H1 (cell line): ENCODE results near the gene MYOCOS.

Source experiments
- CBX8 ChIP-seq: fragments of 300-800, 300-1000 bp; sonication (generic); IDR thresholded peaks from 2 replicates; pipeline ENCODE4 v1.7.1; 2016; ENCODE audit warnings: low read depth, low read length, borderline replicate concordance
- CEBPB ChIP-seq: IDR thresholded peaks from 2 replicates; pipeline ENCODE4 v1.6.1; 2012; ENCODE audit warnings: low read depth, low read length
- CHD1 ChIP-seq: IDR thresholded peaks from 2 replicates; pipeline ENCODE4 v1.6.1; 2012; ENCODE audit warnings: low read depth, low read length, improper control_type of control experiment
- CHD2 ChIP-seq: IDR thresholded peaks from 2 replicates; pipeline ENCODE4 v1.6.1; 2012; ENCODE audit warnings: low read length, improper control_type of control experiment
- MAFK ChIP-seq: IDR thresholded peaks from 2 replicates; pipeline ENCODE4 v1.6.1; 2012; ENCODE audit warnings: low read depth, mild to moderate bottlenecking, improper control_type of control experiment, low read length
- POLR2A ChIP-seq, 2 experiments: IDR thresholded peaks; 1 replicate in 1 of 2; 2 replicates in 1 of 2; pipeline ENCODE4 v1.6.1; 2011; ENCODE audit warnings: low read depth in 2 of 2, low read length in 2 of 2, mild to moderate bottlenecking in 2 of 2; ENCODE audit errors: control extremely low read depth in 1 of 2
- TAF1 ChIP-seq: IDR thresholded peaks from 2 replicates; pipeline ENCODE4 v1.6.1; 2011; ENCODE audit warnings: mild to moderate bottlenecking, low read depth, low read length
- TF ChIP-seq, protein P1 (sequence below), 3 experiments: IDR thresholded peaks; 1 replicate in 2 of 3; 2 replicates in 1 of 3; pipeline versions ENCODE4 v1.5.1 to v1.6.1; 2011; ENCODE audit warnings: low read length in 3 of 3, mild to moderate bottlenecking in 3 of 3, inconsistent platforms in 2 of 3, low read depth in 1 of 3, moderate library complexity in 1 of 3; ENCODE audit not compliant: insufficient read depth in 1 of 3; ENCODE audit errors: control extremely low read depth in 1 of 3
- TF ChIP-seq, protein P2 (sequence below): IDR thresholded peaks from 2 replicates; pipeline ENCODE4 v1.6.1; 2012; ENCODE audit warnings: inconsistent platforms
- TF ChIP-seq, protein P3 (sequence below): IDR thresholded peaks from 2 replicates; pipeline ENCODE4 v1.6.1; 2011; ENCODE audit warnings: low read length, improper control_type of control experiment

DNA sequence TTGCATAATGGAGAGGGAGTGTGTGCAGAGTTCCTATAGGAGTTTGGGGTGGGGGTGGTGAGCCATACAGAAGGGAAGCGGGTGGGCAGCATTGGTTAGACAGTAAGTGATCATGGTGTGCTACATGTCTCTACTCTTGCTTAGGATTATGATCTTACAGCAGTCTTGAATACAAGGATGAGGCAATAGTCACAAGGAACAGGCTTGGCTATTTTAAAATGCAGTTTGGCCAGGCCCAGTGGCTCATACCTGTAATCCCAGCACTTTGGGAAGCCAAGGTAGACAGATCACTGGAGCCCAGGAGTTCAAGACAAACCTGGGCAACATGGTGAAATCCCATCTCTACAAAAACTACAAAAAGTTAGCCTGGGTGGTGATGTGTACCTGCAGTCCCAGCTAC, 18.2 kb downstream of the MYOCOS start:
- TF ChIP-seq CHD2 = no peak
- TF ChIP-seq CEBPB = no peak
- no peak for TF ChIP-seq CBX8
- TF ChIP-seq, protein P1, sequence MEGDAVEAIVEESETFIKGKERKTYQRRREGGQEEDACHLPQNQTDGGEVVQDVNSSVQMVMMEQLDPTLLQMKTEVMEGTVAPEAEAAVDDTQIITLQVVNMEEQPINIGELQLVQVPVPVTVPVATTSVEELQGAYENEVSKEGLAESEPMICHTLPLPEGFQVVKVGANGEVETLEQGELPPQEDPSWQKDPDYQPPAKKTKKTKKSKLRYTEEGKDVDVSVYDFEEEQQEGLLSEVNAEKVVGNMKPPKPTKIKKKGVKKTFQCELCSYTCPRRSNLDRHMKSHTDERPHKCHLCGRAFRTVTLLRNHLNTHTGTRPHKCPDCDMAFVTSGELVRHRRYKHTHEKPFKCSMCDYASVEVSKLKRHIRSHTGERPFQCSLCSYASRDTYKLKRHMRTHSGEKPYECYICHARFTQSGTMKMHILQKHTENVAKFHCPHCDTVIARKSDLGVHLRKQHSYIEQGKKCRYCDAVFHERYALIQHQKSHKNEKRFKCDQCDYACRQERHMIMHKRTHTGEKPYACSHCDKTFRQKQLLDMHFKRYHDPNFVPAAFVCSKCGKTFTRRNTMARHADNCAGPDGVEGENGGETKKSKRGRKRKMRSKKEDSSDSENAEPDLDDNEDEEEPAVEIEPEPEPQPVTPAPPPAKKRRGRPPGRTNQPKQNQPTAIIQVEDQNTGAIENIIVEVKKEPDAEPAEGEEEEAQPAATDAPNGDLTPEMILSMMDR (IDR thresholded peaks at IDR 0.05; ENCODE audit: control extremely low read depth in 1 of 3, insufficient read depth in 1 of 3, low read depth in 1 of 3, low read length in 3 of 3) = no peak
- TF ChIP-seq, protein P2, sequence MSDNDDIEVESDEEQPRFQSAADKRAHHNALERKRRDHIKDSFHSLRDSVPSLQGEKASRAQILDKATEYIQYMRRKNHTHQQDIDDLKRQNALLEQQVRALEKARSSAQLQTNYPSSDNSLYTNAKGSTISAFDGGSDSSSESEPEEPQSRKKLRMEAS = no peak
- TF ChIP-seq TAF1 = no peak
- no peak for TF ChIP-seq CHD1
- TF ChIP-seq, protein P3, sequence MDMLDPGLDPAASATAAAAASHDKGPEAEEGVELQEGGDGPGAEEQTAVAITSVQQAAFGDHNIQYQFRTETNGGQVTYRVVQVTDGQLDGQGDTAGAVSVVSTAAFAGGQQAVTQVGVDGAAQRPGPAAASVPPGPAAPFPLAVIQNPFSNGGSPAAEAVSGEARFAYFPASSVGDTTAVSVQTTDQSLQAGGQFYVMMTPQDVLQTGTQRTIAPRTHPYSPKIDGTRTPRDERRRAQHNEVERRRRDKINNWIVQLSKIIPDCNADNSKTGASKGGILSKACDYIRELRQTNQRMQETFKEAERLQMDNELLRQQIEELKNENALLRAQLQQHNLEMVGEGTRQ = no peak
- no peak for TF ChIP-seq POLR2A (IDR thresholded peaks at IDR 0.05; ENCODE audit: control extremely low read depth in 1 of 2, low read depth in 2 of 2, low read length in 2 of 2)
- no peak for TF ChIP-seq MAFK
